Putamen (tissue), 1 donor: ENCODE data around the gene SH2D4B.

Experiments used
- DNase-seq: peaks from one replicate; pipeline ENCODE4 v3.0.0-alpha.2; 2016; ENCODE audit warnings: low spot score

SH2D4B gene

DNA sequence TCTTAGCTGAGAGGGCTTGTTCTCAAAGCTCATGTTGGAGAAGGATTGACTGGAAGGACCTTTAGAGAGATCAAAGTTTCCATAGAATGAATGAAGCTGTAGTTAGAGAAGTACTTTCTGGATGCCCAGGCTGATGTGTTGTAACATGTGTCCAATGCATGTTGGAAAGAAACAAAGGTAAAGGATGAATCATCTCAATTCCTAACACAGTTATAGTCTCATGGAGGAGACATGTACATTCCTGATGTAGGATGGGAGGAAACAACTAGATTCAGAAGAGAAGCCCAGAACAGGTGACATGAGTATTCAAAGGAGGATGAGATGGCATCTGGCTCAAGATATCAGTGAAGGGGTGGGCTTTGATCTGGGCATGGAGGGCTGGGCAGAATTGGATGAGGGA, 152.7 kb downstream of the SH2D4B start:
- no peak for DNase-seq

DNA sequence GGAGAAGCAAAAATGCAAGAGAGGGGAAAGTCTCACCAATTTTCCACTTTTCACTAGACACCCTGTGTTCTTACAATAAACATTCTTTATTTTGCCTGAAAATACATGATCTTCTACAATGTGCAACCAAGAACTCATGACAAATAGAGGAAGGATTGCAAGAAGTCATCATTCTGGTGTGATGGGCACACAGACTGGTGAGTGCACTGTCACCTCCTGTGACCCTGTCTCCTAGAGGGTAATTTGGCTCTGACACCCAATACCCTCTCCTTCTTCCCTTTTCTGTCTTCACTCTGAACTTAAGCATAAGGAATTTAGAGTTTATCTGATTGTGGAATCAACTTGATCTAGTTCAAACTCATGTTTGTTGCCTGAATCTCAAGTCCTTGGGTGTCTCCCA, 153.7 kb downstream of the SH2D4B start:
- no peak for DNase-seq

DNA sequence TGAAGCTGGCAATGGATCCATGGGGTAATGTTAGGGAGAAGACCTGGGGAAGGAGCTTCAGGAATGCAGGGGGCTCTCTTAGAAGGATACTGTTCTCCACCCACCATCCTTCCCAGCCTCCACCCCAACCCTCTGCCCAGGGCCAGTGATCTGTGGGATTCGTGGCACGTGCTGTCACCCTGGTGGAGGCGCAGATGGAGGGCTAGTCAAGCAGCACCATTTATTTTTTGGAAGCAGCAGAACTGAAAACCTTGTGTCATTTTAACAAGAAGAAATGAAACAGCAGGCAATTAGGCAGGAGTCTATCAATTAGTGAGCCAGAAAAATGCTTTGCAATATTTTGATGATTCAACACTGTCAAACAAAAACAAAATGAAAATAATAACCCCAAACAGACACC, 155.9 kb downstream of the SH2D4B start:
- no peak for DNase-seq

DNA sequence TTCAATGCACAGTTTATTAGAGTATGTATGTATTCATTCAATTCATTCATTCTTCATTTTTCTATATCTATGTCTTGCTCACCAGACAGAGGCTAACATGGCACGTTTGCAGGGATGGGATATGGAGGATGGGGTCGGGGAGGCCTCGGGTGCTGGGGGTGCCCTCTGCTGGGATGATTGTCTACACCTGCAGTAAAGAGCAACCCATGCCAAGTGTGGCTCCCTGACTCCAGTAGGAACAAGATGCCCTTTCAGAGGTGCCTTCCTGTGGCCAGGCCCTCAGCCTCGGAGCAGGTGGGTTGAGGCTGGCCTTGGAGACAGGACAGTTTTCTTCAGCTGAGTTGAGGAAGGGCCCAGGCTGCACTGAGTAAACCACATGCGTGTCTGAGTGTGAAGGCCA, 157.2 kb downstream of the SH2D4B start:
- DNase-seq = no peak
